Cardiac fibroblast (primary cell): ENCODE data around the gene SPACA7.

Source experiments
- DNase-seq, 2 donors: peaks; one replicate each; pipeline versions ENCODE4 v3.0.0 to v3.0.0-alpha.2; 2010; ENCODE audit warnings: low read depth in 2 of 2
- H3K4me3 ChIP-seq, 2 donors: replicated peaks in 1 of 2; 1 replicate in 1 of 2; 2 replicates in 1 of 2; pipeline ENCODE4 v1.5.1; 2011; ENCODE audit warnings: low read depth in 2 of 2, low read length in 2 of 2, mild to moderate bottlenecking in 2 of 2, moderate library complexity in 1 of 2
- TF ChIP-seq, protein P1 (sequence below): IDR thresholded peaks from one replicate; pipeline ENCODE4 v1.5.1; 2011; ENCODE audit warnings: low read depth, mild to moderate bottlenecking, low read length, inconsistent platforms

Gene SPACA7

DNA sequence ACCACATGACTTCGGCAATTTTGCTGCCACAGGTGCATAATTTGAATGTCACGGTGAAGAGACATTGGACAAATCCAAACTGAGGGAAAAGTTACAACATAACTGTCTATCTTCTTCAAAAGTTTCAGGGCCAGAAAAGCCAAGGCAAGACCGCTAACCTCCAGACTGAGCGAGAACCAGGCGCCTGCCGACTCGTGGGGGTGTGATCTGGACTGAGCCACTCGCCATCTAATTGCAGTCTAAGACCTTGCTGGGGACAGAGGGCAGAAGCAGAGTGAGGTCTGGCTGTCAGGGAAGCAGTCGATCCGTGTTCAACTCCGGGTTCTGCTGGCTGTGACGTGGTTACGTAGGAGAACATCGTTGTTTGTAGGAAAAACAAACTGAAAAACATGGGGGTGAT lies 88.6 kb downstream of the SPACA7 start:
- DNase-seq, result no peak
- H3K4me3 ChIP-seq, result no peak overlapping the region
- TF ChIP-seq, protein P1, sequence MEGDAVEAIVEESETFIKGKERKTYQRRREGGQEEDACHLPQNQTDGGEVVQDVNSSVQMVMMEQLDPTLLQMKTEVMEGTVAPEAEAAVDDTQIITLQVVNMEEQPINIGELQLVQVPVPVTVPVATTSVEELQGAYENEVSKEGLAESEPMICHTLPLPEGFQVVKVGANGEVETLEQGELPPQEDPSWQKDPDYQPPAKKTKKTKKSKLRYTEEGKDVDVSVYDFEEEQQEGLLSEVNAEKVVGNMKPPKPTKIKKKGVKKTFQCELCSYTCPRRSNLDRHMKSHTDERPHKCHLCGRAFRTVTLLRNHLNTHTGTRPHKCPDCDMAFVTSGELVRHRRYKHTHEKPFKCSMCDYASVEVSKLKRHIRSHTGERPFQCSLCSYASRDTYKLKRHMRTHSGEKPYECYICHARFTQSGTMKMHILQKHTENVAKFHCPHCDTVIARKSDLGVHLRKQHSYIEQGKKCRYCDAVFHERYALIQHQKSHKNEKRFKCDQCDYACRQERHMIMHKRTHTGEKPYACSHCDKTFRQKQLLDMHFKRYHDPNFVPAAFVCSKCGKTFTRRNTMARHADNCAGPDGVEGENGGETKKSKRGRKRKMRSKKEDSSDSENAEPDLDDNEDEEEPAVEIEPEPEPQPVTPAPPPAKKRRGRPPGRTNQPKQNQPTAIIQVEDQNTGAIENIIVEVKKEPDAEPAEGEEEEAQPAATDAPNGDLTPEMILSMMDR, result no peak

DNA sequence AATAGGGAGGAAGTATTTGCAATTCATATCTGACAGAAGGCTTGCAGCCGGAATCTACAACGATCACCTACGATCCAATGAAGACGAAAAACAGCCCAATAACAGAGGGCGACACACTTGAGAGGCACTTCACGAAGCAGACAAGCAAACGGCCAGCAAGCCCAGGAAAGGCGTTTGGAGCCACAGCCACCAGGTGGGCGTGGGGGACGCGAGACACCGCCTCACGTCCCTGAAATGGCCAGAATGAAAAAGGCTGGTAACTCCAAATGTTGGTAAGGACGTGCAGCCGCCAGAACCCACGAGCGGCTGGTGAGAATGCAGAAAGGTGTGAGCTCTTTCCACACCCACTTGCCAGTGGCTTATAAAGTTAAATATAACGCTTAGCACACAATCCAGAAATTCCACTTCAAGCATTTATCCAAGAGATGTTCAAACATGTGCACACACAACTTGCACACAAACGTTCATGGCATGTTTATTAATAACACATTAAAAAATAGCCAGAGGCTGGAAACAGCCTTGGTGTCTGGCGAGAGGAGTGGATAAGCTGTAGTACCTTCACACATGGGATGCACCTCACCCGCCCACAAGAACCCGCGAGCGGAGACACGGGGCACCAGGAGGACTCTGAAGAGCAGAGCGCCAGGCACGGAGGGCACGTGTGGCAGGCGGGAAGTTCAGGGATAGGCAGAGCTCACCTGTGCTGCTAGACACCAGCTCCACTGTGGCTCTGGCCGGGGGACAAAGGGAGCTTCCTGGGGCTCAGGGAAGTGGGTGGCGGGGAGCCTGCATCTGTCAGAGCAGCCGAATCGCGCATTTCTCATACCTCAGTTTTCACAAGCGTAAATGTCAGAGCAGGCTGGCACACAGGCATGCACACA lies 89.3 kb downstream of the SPACA7 start:
- H3K4me3 ChIP-seq, result no peak overlapping the region
- DNase-seq, result no peak
- TF ChIP-seq, protein P1, result no peak

DNA sequence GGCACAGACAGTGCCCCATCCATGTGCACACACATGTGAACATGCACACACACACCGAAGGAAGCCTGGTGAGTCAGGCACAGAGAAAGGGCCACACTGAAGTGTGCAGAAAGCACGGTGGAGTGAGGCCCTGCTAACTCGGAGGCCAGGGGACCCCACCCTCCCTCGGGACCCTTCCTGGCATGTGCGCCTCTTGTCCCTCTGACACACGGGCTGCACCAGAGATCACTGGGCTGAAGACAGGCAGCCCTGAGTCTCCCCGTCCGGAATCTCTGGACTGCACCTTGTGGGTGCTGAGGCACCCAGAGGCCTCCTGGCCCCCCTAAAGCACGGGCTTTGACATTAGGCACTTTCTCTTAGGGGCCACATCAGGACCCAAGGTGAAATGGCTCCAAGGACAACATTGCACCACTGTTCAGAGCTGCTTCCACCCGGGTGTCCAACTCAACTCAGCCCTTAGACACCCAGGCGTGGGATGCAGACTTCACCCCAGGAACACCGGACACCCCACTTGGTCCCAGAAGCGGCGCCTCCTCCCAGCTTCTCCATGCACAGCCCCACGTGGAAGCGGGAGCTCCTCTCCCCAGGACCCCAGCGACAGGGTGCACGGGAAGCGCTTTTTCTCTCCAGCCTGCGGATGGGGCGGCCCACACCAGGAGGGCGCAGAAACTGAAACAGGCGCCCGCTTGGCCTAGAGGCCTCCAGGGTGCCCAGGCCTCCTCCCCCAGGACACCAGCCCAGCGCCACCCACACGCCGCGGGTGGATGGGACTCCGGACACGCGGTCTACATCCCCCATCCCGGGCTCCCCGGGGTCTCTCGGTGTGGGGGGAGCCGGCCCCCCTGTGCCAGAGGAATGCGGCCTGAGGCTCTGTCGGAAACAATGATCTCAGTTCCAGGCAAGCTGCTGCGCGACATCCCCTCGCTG lies 90.2 kb downstream of the SPACA7 start:
- TF ChIP-seq, protein P1, result no peak
- DNase-seq, result no peak

DNA sequence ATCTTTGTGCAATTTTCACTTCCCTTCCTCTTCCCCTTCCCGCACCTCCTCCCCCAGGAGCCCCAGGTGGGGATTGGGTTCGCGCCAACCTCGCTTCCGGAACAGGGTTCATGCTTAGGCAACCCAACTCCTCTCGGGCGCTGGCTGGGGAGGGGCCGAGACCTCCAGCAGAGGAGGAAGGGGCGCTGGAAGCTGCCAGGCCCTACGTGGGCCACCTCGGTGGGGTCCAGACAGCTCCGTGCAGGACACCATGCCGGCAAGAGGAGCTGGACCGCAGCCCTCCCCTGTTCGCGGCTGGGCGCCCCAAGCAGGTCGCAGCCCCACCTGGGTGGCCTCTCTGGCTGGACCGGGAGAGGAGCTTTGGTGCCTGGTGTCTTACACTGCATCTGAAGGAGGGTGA lies 91.1 kb downstream of the SPACA7 start:
- TF ChIP-seq, protein P1, result no peak
- no peak for DNase-seq
- no peak overlapping the region for H3K4me3 ChIP-seq

More for the DNA sequence above, 90.2 kb downstream of the SPACA7 start:
- H3K4me3 ChIP-seq, result no peak overlapping the region

DNA sequence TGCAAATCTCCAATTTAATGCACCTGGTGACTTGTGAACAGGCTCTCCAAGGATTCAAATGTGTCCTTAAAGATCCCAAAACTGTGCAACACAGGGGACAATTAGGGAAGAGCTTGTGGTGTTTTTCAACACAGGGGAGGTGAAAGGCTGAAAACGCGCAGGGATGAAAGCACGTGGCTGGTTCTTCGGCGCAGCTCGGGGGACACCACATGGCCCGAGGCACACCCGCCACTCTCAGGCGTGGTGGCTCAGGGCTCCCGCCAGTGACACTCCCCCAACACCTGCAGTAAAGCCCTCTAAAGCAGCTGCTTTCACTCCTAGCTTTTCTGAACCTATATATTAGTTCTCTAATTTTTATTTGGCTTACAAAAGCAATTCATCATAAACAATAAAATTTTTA lies 91.9 kb downstream of the SPACA7 start:
- TF ChIP-seq, protein P1, result no peak
- H3K4me3 ChIP-seq, result no peak overlapping the region
- DNase-seq, result no peak

DNA sequence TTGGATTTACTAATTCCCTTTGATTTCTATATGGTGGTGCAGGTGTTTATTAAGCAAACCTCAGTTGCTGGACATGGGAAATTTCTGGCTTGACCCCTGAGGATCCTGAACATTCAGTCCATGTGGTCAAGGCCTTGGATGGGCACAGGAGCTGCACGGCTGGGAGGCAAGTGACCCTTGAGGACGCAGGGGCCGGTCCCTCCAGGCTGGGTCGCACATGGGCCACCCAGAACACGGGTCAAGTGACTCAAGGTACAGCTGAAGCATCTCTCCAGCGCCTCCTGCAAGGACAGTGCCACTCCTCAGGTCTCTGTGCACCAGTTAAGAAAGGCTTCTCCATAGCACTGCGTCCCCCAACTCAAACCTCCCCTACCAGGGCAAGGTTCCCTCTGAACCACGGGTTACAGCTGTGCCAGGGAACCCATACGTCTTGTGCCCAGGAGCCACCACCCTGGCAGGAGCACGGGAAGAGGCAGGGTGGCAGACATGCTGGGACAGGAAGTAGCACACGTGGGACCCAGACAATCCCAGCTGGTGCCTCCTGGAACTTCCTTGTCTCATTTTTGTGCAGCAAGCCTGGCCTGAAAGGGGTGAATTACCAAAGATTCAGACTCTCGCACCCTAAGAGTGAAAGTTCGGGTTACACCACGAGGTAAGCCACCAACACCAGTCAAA lies 93.1 kb downstream of the SPACA7 start:
- no peak overlapping the region for H3K4me3 ChIP-seq
- no peak for DNase-seq
- TF ChIP-seq, protein P1, result no peak
